GM21528 (cell line): ENCODE results near the gene SRI.
"Not testable (repeated sequence)": the region's sequence is repeated elsewhere in the genome, so short reads cannot be mapped to it uniquely, and the experiment has no call there.

Source experiments
- ATAC-seq: cut with Tn5 transposase; IDR thresholded peaks from one replicate; pipeline ENCODE4 v1.9.1; 2021; ENCODE audit warnings: mild to moderate bottlenecking, moderate library complexity; ENCODE audit not compliant: unreplicated experiment, low FRiP score

Gene SRI

DNA sequence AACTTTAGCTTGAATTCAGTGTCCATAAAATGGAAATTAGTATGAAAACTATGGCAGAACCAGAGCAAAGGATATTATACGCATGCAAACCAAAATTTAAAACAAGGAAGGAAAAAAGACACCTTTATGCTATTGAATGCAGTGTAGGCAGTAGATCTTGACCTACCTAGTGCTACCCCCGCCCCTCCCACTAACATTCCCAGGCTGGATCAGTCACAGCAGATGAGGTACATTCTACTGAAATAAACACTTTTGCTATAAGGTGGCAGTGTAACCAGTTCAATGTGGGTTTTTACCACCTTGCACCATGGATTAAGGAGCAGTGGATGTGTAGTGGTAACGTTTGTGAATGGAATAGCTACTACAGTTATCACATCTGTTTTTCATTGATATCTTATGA, 27.9 kb downstream of the SRI start:
- no peak for ATAC-seq

DNA sequence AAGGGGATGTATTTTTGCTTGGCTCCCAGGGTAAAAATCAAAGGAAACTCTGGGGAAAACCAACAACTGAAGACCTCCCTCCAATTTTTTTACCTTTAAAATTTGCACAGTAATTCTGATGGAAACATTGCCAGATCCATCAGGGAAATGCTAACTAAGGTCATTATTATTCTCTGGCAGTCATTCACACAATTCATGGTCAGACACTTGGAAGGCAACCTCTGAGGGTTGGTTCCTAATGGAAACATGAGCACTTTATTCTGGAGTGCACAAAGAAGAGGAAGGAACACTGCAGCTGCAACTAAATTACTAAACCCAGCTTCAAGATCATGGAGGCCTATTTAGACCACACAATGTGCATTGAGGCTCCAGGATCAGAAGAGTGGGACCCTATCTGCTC, 34.2 kb downstream of the SRI start:
- no peak for ATAC-seq

DNA sequence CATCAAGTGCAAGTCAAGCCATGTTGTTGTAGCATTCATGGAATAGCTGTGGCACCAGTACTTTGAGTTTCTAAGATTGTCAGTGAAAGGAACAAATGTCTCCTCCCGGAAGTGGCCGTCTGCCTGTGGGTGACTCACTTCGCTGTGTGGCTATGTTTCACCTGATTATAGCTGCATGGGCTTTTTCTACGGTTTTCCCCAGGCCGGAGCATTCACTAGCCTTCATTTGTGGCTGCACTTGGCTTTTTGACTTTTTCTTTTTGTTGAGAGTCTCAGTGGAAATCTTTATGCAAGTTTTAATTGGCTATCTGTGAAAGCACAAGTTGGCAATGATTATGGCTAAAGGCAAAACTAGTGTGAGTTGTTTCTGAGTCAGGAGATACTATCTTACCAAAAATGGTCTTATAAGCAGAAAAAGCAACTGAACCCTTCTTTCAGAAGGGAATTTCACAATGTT, 35.0 kb downstream of the SRI start:
- ATAC-seq, result no peak

DNA sequence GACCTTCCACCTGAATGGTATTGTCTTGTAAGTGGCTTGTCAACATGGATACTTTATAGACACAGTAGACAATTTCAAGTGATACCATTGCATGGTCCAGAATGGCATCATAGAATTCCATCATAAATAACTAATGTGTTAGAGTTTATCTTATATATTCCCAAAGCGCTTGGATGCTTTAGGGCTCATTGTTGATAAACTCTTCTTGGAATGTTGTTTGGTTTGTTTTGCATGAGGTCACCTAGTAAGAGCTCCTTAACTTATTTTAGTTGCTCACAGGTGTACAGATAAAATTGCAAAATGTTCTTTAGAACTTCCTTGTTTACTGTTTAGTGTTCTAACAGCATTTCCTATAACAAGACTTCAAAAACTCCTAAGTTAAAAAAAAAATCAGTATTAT, 36.8 kb downstream of the SRI start:
- ATAC-seq, result no peak

DNA sequence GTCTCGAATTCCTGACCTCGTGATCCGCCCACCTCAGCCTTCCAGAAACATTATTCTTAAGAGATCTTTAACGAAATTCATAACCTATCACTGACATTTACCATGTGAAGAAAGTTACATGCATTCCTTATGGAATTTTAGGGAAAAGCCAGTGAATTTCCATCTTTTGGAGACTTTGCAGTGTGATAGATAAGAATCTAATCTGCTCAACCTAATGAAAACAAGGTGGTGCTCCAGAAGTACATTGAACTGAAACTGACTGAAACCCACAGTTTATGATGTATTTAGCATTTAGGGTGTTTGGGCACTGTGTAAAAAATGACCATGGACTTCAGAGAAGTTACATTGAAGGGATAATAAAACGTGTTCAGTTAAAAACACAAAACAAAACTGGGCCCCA, 43.6 kb downstream of the SRI start:
- no peak for ATAC-seq

DNA sequence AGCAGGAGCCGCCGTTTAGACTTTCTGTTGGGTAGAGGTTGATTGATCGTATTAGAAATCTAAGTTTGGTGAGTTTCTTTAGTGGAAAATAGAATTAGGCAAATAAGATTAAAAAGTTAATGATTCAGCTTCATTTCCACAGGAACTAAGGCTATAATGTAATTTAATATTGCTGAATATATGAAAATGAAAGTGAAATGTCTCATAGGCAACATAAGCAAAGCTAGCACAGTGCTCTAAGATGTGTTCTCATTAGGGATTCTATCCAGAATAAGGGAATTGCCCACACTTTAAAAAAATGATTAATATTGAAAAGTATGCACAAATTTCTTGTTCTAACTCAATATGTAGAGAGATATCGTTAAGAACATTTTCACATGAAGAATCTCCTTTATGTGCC, 47.0 kb downstream of the SRI start:
- ATAC-seq, result no peak

DNA sequence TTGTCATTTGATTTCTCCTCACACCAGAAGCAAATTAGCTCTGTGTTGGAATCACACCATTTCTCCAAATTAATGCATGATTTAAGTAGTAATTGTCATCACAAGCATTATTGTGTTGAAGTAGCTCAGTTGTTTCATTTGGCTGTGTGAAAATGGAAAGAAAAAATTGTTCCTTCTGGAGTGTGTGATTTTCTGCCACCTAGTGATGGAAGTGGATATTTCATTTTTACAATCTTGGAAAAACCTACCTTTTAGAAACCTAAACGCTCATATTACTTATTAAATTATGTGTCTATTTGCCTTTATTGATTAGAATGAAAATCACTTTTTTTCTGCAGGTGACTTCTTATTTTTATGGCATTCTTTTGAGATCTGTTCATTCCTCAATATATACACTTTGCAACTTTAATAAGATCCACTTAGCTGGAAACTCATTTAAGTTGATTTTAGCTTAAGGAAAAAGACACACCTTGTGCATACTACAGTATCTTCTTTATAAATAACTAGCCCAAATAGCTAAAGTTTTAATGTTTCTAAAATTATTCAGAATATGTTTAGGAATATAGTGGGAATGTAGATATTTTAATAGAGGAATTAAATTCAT, 50.0 kb downstream of the SRI start:
- ATAC-seq, result no peak

DNA sequence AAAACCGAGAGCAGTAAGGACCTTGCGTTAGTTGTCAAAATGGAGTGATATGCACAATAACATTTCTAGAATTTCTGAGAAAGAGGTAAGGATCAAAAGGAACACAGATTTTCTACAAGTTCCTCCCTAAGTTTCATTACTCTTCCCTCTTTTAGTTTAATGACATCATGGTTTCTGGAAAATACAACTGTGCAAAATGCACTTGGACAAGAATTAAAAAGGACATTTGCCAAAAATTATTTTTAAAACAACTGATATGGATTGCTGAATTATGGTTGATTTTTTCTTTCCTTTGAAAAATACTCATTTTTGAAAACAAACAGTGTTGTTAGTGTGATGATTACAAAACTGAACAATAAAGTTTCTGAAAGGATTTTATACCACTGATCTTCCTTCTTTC, 52.1 kb downstream of the SRI start:
- no peak for ATAC-seq

DNA sequence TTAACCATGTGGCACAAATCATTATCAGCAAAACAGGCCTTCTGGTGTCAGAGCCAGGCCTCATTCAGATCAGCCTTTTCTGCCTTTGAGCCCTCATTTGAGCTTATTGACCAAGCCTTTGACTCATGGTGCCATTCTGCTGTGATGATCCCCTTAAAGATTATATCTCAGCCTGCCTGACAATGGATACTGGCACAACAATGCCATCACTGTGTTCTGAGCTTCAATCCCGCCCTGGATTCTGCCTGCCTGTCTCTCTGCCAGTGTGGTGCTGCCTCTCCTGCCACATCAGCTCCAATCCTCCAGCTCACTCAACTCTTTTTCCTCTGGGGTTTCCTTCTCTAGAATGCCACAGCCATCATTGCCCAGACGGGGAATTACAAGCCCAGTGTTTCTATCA, 52.6 kb downstream of the SRI start:
- ATAC-seq, result no peak

DNA sequence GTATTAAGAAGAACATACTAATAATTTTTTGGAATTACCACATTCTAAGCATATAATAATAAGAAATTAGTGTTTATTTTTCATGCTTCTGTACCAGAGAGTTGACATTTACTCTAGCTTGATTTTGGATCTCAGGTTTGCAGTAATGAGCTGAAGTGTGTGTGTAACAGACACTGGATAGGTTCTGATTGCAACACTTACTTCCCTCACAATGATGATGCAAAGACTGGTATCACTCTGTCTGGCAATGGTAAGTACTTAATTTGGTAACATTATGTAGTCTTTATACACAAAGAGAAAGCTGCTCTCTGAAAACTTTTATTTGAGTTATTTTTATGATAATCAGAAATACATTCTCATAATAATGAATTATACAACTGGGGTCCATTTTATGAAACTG, 54.1 kb downstream of the SRI start:
- no peak for ATAC-seq

DNA sequence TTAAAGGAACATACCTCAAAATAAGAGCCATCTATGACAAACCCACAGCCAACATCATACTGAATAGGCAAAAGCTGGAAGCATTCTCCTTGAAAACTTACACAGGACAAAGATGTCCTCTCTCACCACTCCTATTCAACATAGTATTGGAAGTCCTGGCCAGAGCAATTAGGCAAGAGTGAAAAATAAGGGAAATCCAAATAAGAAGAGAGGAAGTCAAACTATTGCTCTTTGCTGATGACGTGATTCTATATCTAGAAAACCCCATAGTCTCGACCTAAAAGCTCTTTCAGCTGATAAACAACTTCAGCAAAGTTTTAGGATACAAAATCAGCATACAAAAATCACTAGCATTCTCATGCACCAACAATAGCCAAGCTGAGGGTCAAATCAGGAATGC, 60.1 kb downstream of the SRI start:
- ATAC-seq, result not testable (repeated sequence)

DNA sequence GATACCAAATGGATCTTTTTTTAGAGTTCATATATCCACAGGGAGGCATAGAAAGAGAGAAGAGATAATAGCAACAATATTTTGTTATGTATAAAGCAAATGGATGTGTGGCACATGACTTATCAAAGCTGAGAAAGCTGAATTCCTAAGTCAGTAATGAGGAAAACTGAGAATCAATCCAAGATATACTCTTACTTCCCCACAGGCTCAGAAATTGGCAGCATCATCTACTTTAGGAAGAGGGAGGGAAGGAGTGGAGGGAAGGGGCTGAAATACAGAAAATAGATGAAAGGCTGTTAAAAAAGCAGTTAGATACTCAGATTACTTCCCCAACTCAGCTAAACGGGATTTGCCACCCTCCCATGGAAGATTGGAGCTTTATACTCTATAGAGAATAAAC, 63.5 kb downstream of the SRI start:
- ATAC-seq, result no peak

DNA sequence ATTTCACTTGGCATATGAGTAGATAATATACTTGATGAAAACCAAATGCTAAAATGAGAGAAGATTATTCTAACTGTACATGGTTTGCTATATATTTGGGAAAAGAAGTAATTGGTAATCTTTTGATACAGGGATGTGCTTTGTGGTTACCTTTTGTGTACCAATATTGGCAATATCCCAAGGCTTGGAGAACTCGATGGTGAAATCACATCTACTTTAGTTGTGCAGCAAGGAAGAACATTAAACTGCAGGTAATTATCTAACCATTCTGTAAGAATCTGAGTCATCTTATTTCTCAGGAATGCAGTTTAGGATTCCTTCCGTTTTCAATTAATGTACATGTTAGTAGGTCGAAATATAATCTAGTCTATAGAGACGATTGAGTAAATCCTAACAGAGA, 64.1 kb downstream of the SRI start:
- no peak for ATAC-seq
